DOHH2 (cell line): ENCODE results near the gene MAP4K1.

Source experiments
- H3F3A ChIP-seq: fragments of 200-600 bp; sonication (generic), shearing (Covaris generic); 2 replicates; pipeline ENCODE4 v1.6.0; 2016; ENCODE audit warnings: antibody characterized with exemption, mild to moderate bottlenecking; ENCODE audit not compliant: control insufficient read depth, insufficient read depth
- H3K27ac ChIP-seq: fragments of 200-600 bp; sonication (generic); 2 replicates; pipeline ENCODE4 v1.5.1; 2014; ENCODE audit warnings: low read depth, mild to moderate bottlenecking, low read length, moderate library complexity
- H3K27me3 ChIP-seq: fragments of 200-600 bp; sonication (generic); 2 replicates; pipeline ENCODE4 v1.6.1; 2014; ENCODE audit warnings: mild to moderate bottlenecking, low read length, mixed read lengths; ENCODE audit not compliant: control insufficient read depth
- H3K36me3 ChIP-seq: fragments of 200-600 bp; sonication (generic); 2 replicates; pipeline ENCODE4 v1.6.1; 2014; ENCODE audit warnings: mild to moderate bottlenecking, low read length, moderate library complexity, mixed read lengths; ENCODE audit not compliant: control insufficient read depth
- H3K4me1 ChIP-seq: fragments of 200-600 bp; sonication (generic); 2 replicates; pipeline ENCODE4 v1.6.1; 2014; ENCODE audit warnings: mild to moderate bottlenecking, low read length, mixed read lengths; ENCODE audit not compliant: control insufficient read depth
- H3K4me2 ChIP-seq: fragments of 200-600 bp; sonication (generic); 2 replicates; pipeline ENCODE4 v1.6.0; 2014; ENCODE audit warnings: mild to moderate bottlenecking, low read length, moderate library complexity
- H3K4me3 ChIP-seq: fragments of 200-600 bp; sonication (generic); 2 replicates; pipeline ENCODE4 v1.5.1; 2014; ENCODE audit warnings: mild to moderate bottlenecking, low read length, mixed read lengths
- H3K79me2 ChIP-seq: fragments of 200-600 bp; sonication (generic); 2 replicates; pipeline ENCODE4 v1.6.1; 2014; ENCODE audit warnings: mild to moderate bottlenecking, low read length, mixed read lengths; ENCODE audit not compliant: control insufficient read depth
- H3K9me2 ChIP-seq: fragments of 200-600 bp; sonication (generic); replicated peaks from 2 replicates; pipeline ENCODE4 v1.6.1; 2014; ENCODE audit warnings: mild to moderate bottlenecking, low read length, mixed read lengths; ENCODE audit not compliant: control insufficient read depth
- H3K9me3 ChIP-seq: fragments of 200-600 bp; sonication (generic); 2 replicates; pipeline ENCODE4 v1.6.1; 2014; ENCODE audit warnings: antibody characterized with exemption, low read length, mixed read lengths; ENCODE audit not compliant: control insufficient read depth, insufficient read depth
- H4K20me1 ChIP-seq: fragments of 200-600 bp; sonication (generic); 2 replicates; pipeline ENCODE4 v1.6.0; 2014; ENCODE audit warnings: low read depth, mild to moderate bottlenecking, antibody characterized with exemption, low read length, moderate library complexity; ENCODE audit not compliant: control insufficient read depth, insufficient read depth
- CTCF ChIP-seq: fragments of 200-600 bp; sonication (generic); IDR thresholded peaks from one replicate; pipeline ENCODE4 v1.5.1; 2014; ENCODE audit warnings: antibody characterized with exemption, mild to moderate bottlenecking, low read depth, low read length; ENCODE audit not compliant: poor library complexity, severe bottlenecking
- EZH2phosphoT487 ChIP-seq: fragments of 200-600 bp; sonication (generic); IDR thresholded peaks from 2 replicates; pipeline ENCODE4 v1.6.1; 2017; ENCODE audit warnings: borderline replicate concordance, mild to moderate bottlenecking, antibody characterized with exemption, low read length, moderate library complexity, mixed read lengths

The MAP4K1 gene

GRCh38 chr19:38592940-38593339, 24.8 kb downstream of the MAP4K1 start:
- Histone ChIP-seq H3K4me2 (no peak overlapping the region), H3K36me3 (peaks cover 37% of the 10 kb centered on the region), H3K79me2 (no peaks in the 10 kb centered on the region), H3K9me2 (no peaks in the 10 kb centered on the region), H3K9me3 (no peaks in the 10 kb centered on the region), H3K27ac (no peak overlapping the region), H4K20me1 (no peaks in the 10 kb centered on the region), H3K4me1 (no peaks in the 10 kb centered on the region), H3K27me3 (no peaks in the 10 kb centered on the region), H3K4me3 (no peak overlapping the region), H3F3A (no peaks in the 10 kb centered on the region)
- TF ChIP-seq CTCF: no peak
- no peak for TF ChIP-seq EZH2phosphoT487

DNA sequence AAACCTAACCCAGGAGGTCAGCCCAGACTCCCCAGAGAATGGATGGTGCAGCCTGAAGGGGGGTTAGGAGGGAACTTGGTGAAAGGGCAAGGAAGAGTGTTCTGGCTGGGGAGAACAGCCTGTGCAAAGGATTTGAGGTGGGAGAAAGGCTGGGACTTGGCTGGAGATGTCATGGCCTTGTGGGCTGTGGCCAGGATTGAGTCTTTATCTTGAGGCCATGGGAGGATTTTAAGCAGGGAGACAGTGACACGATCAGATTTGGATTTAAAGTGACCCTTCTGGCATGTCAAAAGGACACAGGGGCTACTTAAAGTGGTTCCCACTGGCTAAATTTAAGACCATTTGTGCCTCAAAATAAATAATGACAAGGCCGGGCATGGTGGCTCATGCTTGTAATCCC, 29.7 kb downstream of the MAP4K1 start:
- no peaks in the 10 kb centered on the region; the same call in 1 of the 2 replicates for H3F3A ChIP-seq
- no peaks in the 10 kb centered on the region for H3K9me3 ChIP-seq
- H3K27ac ChIP-seq: no peak overlapping the region
- H4K20me1 ChIP-seq: no peaks in the 10 kb centered on the region
- no peaks in the 10 kb centered on the region for H3K9me2 ChIP-seq
- peaks cover 9% of the 10 kb centered on the region for H3K4me1 ChIP-seq
- H3K36me3 ChIP-seq: peaks cover 7% of the 10 kb centered on the region
- H3K4me3 ChIP-seq: no peak overlapping the region
- H3K79me2 ChIP-seq: no peaks in the 10 kb centered on the region
- no peak for TF ChIP-seq CTCF
- no peak for TF ChIP-seq EZH2phosphoT487
- no peak overlapping the region for H3K4me2 ChIP-seq
- no peaks in the 10 kb centered on the region for H3K27me3 ChIP-seq

GRCh38 chr19:38587562-38587961, 30.2 kb downstream of the MAP4K1 start:
- H3K4me2 ChIP-seq: no peak overlapping the region
- peaks cover 9% of the 10 kb centered on the region for H3K4me1 ChIP-seq
- no peaks in the 10 kb centered on the region for H3K9me2 ChIP-seq
- no peaks in the 10 kb centered on the region; the same call in 1 of the 2 replicates for H3F3A ChIP-seq
- H3K27me3 ChIP-seq: no peaks in the 10 kb centered on the region
- H4K20me1 ChIP-seq: no peaks in the 10 kb centered on the region
- H3K36me3 ChIP-seq: peaks cover 5% of the 10 kb centered on the region
- H3K27ac ChIP-seq: no peak overlapping the region
- TF ChIP-seq CTCF: no peak
- H3K79me2 ChIP-seq: no peaks in the 10 kb centered on the region
- no peaks in the 10 kb centered on the region for H3K9me3 ChIP-seq
- H3K4me3 ChIP-seq: no peak overlapping the region

GRCh38 chr19:38583985-38584305, 33.8 kb downstream of the MAP4K1 start:
- Histone ChIP-seq H3K4me3 (no peak overlapping the region), H3K4me1 (peaks cover 11% of the 10 kb centered on the region), H3K27me3 (no peaks in the 10 kb centered on the region), H3K4me2 (peak overlapping the region; percentile 36; the same call in 1 of the 2 replicates), H3K9me2 (no peaks in the 10 kb centered on the region), H3K9me3 (no peaks in the 10 kb centered on the region), H3K79me2 (no peaks in the 10 kb centered on the region), H3F3A (no peaks in the 10 kb centered on the region; the same call in 1 of the 2 replicates), H4K20me1 (no peaks in the 10 kb centered on the region), H3K36me3 (peaks cover 5% of the 10 kb centered on the region), H3K27ac (no peak overlapping the region)
- TF ChIP-seq CTCF: no peak
- no peak for TF ChIP-seq EZH2phosphoT487
